HL-60 (cell line): Measurements from ENCODE around the gene COMMD8.

Experiments used
- GABPA ChIP-seq: IDR thresholded peaks from 2 replicates; pipeline ENCODE4 v1.6.1; 2012; ENCODE audit warnings: low read depth
- SPI1 ChIP-seq: IDR thresholded peaks from 2 replicates; pipeline ENCODE4 v1.6.1; 2012; ENCODE audit warnings: low read depth, mild to moderate bottlenecking, borderline replicate concordance
- TF ChIP-seq, protein P1 (sequence below): IDR thresholded peaks from one replicate; pipeline ENCODE4 v1.5.1; 2011; ENCODE audit warnings: low read length, control low read depth, inconsistent platforms; ENCODE audit not compliant: insufficient read depth
- TF ChIP-seq, protein P2 (sequence below): IDR thresholded peaks from 2 replicates; pipeline ENCODE4 v1.6.1; 2012; ENCODE audit warnings: low read depth; ENCODE audit not compliant: insufficient replicate concordance

DNA sequence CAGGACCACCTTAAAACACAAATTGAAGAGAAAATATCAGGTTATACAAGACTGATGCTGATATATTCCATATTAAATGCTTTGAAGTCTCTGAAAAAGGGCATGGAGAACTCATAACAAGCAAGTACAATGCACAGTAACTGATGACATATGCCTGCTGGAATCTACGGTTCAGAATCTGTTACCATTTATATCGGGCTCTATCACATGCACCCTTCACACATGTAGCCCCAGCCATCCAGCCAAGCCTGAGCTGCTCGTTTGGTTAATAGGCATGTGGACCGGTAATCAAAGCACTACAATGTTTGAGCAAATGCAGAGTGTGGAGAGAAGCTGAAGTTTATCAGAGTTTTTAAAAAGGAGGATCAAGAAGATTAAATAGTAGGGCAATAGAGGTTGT is 11.8 kb downstream of the COMMD8 start:
- TF ChIP-seq, protein P1, sequence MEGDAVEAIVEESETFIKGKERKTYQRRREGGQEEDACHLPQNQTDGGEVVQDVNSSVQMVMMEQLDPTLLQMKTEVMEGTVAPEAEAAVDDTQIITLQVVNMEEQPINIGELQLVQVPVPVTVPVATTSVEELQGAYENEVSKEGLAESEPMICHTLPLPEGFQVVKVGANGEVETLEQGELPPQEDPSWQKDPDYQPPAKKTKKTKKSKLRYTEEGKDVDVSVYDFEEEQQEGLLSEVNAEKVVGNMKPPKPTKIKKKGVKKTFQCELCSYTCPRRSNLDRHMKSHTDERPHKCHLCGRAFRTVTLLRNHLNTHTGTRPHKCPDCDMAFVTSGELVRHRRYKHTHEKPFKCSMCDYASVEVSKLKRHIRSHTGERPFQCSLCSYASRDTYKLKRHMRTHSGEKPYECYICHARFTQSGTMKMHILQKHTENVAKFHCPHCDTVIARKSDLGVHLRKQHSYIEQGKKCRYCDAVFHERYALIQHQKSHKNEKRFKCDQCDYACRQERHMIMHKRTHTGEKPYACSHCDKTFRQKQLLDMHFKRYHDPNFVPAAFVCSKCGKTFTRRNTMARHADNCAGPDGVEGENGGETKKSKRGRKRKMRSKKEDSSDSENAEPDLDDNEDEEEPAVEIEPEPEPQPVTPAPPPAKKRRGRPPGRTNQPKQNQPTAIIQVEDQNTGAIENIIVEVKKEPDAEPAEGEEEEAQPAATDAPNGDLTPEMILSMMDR, result no peak
- TF ChIP-seq, protein P2, sequence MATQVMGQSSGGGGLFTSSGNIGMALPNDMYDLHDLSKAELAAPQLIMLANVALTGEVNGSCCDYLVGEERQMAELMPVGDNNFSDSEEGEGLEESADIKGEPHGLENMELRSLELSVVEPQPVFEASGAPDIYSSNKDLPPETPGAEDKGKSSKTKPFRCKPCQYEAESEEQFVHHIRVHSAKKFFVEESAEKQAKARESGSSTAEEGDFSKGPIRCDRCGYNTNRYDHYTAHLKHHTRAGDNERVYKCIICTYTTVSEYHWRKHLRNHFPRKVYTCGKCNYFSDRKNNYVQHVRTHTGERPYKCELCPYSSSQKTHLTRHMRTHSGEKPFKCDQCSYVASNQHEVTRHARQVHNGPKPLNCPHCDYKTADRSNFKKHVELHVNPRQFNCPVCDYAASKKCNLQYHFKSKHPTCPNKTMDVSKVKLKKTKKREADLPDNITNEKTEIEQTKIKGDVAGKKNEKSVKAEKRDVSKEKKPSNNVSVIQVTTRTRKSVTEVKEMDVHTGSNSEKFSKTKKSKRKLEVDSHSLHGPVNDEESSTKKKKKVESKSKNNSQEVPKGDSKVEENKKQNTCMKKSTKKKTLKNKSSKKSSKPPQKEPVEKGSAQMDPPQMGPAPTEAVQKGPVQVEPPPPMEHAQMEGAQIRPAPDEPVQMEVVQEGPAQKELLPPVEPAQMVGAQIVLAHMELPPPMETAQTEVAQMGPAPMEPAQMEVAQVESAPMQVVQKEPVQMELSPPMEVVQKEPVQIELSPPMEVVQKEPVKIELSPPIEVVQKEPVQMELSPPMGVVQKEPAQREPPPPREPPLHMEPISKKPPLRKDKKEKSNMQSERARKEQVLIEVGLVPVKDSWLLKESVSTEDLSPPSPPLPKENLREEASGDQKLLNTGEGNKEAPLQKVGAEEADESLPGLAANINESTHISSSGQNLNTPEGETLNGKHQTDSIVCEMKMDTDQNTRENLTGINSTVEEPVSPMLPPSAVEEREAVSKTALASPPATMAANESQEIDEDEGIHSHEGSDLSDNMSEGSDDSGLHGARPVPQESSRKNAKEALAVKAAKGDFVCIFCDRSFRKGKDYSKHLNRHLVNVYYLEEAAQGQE, result no peak
- TF ChIP-seq GABPA (no peak), SPI1 (no peak)
